Fibroblast of villous mesenchyme (primary cell): ENCODE measurements around the gene SHISA6. TPM values are rescaled to one million over a fixed set of nuclear protein-coding genes. Genes with fewer than 3 reads are reported as not detected.

Experiments used
- DNase-seq: peaks from one replicate; pipeline ENCODE4 v3.0.0-alpha.2; 2010; ENCODE audit warnings: low read depth
- H3K4me3 ChIP-seq: 2 replicates; pipeline ENCODE4 v1.5.1; 2011; ENCODE audit warnings: low read depth, mild to moderate bottlenecking, low read length
- total RNA-seq: library from RNA; depleted of rRNA; stranded (reverse); fragments of >200 nt; gene quantifications from 2 replicates; pipeline ENCODE4 v1.2.3, GENCODE V29; 2012
- TF ChIP-seq, protein P1 (sequence below): IDR thresholded peaks from 2 replicates; pipeline ENCODE4 v1.5.1; 2012; ENCODE audit warnings: low read depth, mild to moderate bottlenecking, low read length; ENCODE audit not compliant: insufficient read depth

SHISA6 gene
- total RNA-seq, 1 donor = not detected

DNA sequence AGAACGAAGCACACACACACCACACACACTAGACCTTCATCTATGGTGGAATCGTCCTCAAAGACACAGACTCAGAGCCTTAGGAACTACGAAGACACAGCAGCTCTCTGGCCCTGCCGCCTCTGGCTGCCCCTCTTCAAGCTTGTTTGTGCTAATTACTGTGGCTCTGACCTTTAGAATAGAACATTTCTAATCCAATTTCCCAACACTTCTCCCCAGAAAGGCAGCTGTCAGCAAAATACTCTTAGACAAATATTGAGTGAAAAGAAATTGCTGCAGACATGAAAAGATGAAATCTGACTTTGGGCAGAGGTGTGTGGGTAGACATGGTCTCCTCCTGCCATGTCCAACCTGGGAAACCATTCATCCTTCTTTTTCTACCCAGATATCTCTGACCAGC lies 205.3 kb downstream of the SHISA6 start:
- TF ChIP-seq, protein P1, sequence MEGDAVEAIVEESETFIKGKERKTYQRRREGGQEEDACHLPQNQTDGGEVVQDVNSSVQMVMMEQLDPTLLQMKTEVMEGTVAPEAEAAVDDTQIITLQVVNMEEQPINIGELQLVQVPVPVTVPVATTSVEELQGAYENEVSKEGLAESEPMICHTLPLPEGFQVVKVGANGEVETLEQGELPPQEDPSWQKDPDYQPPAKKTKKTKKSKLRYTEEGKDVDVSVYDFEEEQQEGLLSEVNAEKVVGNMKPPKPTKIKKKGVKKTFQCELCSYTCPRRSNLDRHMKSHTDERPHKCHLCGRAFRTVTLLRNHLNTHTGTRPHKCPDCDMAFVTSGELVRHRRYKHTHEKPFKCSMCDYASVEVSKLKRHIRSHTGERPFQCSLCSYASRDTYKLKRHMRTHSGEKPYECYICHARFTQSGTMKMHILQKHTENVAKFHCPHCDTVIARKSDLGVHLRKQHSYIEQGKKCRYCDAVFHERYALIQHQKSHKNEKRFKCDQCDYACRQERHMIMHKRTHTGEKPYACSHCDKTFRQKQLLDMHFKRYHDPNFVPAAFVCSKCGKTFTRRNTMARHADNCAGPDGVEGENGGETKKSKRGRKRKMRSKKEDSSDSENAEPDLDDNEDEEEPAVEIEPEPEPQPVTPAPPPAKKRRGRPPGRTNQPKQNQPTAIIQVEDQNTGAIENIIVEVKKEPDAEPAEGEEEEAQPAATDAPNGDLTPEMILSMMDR = no peak
- DNase-seq = no peak
- H3K4me3 ChIP-seq = no peak overlapping the region

DNA sequence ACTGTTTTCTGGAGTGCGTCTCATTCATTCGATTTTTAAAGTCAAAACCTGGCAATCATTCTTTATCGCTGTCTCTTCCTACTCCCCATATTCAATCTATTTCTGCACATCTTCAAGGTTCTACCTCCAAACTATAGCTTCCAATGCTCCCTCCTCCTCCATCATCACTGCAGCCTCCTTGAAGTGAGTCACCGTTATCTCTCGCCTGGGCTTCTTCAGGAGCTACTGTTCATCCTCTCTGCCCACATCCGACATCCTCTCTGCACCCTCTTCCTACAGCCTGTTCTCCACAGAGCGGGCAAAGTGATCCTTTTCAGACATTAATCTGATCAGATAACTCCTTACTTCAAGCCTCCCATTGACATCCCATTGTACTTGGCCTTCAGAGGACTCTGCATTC lies 213.1 kb downstream of the SHISA6 start:
- H3K4me3 ChIP-seq = no peak overlapping the region
- TF ChIP-seq, protein P1 = no peak
- no peak for DNase-seq

DNA sequence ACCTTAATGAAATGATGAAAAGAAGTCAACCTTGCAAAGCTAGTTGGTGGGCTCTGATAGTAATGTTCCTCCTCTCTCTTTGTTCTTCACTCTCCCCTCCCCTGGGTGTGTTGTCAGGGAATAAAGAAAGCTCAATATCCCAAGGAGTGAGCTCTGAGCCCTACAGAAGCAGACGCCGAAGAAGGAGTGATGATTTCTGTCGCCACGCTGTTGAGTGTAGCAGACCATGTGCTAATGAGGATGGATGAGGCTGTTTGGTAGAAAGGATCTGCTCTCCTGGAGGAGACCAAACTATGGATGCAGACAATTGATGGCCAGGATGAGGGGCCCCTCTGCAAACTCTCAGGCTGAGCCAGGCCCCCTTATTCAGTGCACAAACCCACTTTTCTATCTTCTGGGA lies 217.3 kb downstream of the SHISA6 start:
- no peak for DNase-seq
- H3K4me3 ChIP-seq = no peak overlapping the region
- TF ChIP-seq, protein P1 = no peak

DNA sequence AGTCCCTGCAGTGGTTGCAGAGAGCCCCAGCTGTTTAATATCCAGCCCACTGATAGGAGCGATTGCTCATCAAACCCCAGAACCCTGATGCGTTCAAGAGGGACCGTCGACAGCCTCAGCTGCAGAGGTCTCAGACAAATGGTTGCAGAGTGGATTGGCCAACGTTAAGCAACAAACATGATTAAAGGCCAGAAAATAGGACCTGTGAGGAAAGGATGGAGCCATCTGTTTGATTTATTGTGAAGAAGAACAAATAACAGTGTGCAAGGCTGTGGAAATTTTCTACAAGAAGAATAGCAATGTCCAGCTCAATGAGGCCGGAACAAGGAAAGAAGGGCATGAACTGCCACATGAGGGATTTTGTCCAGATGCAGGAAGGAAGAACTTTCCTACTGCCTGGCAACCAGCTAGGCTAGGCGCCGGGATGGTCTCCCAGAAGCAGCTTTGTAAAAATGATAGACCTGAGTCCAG lies 218.9 kb downstream of the SHISA6 start:
- TF ChIP-seq, protein P1 = no peak
- no peak for DNase-seq

DNA sequence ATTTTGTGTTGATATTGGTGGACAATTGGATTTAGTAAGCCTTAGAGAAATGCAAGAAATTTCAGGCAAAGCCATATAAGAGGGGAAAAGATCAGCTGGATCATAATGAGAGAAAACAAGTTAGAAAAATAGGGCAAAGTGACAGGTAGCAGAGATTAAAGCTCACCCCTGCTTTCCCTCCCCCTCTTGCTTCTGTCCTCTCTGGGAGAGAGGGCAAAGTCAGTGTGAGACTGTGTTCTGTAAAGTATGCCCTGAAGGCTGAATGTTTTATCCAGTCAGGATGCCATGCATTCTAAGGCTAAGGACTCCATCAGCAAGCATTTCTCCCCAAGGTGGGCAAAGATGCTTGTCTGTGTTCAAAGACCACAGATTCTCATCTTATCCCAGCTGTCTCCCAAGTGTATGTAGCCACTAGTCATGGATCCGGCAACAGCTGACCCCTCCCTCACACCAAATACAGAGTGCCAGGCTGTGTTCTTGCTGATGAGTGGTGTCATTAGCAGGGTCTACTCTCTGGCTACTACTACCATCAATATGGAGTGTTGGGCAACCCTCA lies 221.1 kb downstream of the SHISA6 start:
- TF ChIP-seq, protein P1 = no peak
- DNase-seq = no peak
- no peak overlapping the region for H3K4me3 ChIP-seq

More for the DNA sequence above, 218.9 kb downstream of the SHISA6 start:
- no peak overlapping the region for H3K4me3 ChIP-seq

DNA sequence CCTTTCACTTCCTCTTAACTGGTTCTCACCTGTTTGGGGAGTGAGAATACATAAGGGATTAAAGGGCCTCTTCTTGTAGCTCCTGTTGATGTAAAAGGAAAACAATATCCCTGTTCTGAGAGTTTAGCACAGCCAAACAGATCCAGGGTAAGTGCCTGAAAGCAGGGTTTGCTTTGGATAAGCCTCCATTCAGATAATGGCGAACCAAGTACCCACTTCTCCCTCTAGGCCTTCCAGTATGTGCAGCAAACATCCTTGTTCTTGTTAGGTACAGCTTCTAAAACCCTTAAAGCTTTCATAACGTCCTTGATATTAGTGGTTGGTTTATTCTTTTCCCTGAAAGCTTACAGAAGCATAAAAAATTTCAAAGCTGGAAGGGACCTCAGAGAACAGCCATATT lies 226.6 kb downstream of the SHISA6 start:
- TF ChIP-seq, protein P1 = no peak
- no peak overlapping the region for H3K4me3 ChIP-seq
- no peak for DNase-seq

DNA sequence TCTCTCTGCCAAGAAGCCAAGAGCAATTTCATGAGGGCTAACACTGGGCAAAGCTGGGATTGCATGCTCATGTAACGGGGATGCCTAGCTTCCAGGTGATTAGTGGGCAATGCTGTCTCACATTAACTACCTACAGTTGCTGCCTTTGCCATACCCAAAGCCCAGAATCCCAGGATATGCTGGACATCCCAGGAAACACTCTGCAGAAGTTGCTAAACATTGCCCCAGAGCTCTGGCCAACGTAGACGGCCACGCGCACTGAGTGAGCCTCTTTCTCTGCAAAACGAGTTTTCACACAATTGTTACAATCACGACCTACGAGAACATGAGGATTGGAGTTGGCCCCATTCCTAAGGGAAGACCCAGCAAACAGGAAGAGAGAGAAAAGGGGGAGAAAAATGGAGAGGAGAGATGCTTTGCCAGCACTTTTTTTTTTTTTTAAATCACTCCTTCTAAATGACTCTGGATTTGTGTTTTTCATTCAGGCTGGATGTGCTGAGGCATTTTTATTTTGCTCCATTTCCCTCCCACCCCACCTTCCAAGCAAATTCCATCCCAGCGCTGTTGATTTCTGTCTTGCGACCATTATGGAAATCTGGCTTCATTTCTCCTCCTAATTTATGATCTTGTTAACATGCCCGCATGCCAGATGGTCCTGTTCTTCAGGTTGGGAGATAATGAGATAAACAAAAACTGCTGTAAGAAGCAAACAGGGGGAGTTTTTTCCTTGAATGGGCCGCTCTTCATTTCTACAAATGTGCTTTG lies 244.5 kb downstream of the SHISA6 start:
- no peak overlapping the region for H3K4me3 ChIP-seq
- no peak for DNase-seq
- TF ChIP-seq, protein P1 = no peak
